Measurements from ENCODE around the gene ADIPOR2.
A peak's percentile ranks its signal among the peaks of the same experiment; 100 is the strongest.
"Not testable (repeated sequence)": the region's sequence is repeated elsewhere in the genome, so short reads cannot be mapped to it uniquely, and the experiment has no call there.

The ADIPOR2 gene

DNA sequence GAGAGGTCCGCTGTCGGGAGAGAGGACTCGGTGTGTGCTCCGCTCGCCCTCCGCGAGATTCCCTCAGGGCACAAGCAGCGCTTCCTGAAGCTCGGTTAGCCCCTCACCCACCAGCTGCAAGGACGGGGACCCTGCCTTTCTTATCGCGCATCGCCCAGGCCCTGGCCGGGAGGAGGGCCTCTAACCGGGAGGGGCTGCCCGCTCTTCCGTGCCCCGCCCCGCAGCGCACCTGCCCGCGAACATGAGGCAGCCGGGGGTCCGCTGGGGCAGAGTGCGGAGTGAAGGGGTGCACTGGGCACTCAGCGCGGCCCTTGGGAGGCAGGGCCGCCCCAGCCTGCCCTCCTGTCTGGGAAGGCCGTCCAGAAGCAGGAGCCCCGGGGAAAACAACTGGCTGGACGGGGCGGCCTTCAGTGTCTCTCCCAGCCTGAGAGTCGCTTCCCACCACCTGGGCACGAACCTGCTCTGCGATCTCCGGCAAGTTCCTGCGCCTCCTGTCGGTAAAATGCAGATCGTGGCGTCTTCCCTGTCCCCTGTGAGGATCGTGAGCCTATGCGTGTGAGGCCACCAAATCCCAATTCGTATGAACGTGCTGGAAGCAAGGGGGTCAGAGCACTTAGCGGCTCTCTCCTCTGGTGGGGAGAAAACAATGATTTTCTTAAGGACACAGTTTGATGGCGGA, 28.0 kb upstream of the ADIPOR2 start:
- H3K4me3 ChIP-seq (ENCODE audit: low read depth, low read length): no peak overlapping the region

DNA sequence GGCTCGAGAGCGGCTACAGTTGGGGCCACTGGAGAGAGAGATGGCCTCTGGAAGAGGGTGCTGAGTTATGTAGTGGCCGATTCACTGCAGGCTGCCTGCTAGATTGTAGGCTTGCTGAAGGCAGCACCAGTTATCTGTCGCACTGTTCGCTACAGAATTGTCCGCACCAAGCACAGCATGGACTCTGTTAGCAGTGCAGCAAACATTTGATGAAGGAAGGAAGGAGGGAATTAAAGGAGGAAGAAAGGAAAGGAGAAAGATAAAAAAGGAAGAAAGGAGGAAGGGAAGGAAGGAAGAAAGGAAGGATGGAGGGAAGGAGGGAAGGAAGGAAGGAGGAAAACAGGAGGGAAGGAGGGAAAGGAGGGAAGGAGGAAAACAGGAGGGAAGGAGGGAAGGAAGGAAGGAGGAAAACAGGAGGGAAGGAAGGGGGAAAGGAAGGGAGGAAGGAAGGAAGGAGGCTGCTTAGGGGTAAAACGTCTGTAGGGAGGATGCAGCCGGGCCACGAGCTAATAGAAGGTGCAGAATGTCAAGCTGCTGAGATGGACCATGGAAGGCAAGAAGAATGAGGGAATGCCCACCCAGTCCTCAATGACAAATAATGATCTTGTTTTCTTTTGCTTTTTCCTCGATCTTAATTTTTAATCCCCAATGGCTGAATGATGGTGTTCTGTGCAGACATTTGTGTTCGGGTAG, 27.3 kb upstream of the ADIPOR2 start:
- DNase-seq (ENCODE audit: low read depth): no peak
- H3K4me3 ChIP-seq (ENCODE audit: low read depth, low read length): no peak overlapping the region

More for the DNA sequence above, 28.0 kb upstream of the ADIPOR2 start:
- no peak for DNase-seq (ENCODE audit: low read depth)

DNA sequence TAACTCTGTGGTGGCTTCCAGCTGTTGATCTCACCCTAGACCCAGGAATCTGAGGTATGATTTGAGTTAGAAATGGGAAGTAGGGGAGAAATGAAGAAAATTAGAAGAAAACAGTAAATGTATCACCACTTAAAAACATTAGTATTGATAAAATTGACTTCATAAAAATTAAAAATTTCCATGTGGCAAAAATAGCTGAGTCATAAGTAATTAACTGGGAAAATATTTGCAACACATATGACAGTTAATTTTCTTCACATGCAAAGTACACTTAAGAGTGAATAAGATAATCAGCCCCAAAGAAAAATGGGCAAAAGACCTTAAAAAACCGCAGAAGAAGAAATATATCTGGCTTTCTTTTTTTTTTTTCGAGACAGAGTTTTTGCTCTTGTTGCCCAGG, 25.5 kb upstream of the ADIPOR2 start:
- no peak overlapping the region for H3K4me3 ChIP-seq (ENCODE audit: low read depth, low read length)
- no peak for DNase-seq (ENCODE audit: low read depth)

DNA sequence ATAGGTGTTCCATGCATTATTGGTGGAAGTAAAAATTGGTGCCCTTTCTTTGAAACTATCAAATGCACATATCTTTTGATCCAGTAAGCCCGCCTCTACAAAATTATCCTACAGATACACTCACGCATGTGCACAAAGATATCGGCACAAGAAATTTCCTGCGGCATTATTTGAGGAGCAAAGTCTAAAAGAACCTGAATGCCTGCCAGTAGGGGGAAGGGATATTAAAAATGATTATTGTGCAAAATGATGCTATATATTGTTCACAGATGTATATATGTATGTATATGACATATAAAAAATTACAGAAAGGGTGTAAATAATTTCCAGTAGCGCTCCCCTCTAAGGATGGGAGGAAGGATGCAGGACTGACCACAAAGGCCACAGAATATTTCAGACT, 24.7 kb upstream of the ADIPOR2 start:
- DNase-seq (ENCODE audit: low read depth): no peak
- no peak overlapping the region for H3K4me3 ChIP-seq (ENCODE audit: low read depth, low read length)

DNA sequence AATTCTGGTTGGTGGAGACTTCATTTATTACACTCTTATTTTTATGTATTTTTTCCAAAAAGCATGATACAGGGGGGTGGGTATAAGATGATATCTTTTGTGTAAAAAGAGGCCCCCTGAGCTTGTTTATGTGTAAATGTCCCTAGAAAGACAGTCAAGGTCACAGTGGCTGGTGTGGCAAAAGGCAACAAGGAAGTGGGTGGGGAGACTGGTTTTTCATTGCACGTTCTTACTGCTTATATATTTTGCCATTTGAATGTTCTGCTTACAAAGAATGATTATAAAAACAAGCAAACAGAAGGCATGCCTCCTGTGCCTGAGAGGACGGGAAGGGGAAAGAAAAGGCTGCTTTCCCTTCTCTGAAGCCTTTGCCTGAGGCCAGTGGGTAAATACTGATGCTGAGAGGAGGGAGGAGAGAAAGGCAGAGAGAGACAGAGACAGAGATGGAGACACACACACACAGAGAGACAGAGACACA, 24.1 kb upstream of the ADIPOR2 start:
- DNase-seq (ENCODE audit: low read depth): no peak
- H3K4me3 ChIP-seq (ENCODE audit: low read depth, low read length): no peak overlapping the region

DNA sequence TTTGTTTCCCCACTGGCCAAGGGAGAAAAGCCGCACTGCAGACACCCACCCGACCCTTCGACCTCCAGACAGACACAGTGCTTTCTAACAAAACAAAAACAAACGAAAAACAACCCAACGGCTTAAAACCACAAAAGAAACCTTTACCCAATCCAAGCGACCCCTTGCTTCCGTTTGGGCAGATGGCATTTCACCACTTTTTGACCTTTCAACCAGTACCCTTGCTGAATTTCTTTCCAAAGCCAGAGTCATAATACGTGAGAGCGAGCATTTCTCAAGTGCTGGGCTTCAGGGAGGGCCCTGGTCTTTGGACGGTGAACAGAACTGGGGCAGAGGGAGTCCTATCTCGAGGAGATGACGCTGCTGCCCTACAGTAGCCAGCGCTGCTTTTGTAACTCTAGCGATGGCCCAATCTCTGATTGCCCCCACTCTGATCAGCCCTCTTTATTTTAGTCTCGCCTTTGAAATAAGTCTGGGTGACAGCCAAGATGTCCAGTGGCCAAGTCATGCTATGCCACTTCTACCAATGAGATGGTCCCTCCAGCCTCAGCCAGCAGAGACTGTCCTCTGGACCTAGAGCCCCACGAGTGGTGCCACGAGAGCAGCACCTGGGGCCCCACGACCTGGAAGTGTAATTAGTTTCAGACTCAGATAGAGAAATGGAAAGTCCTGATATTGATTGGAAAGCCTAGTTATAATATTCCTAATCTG, 21.9 kb upstream of the ADIPOR2 start:
- no peak for DNase-seq (ENCODE audit: low read depth)
- no peak overlapping the region for H3K4me3 ChIP-seq (ENCODE audit: low read depth, low read length)

DNA sequence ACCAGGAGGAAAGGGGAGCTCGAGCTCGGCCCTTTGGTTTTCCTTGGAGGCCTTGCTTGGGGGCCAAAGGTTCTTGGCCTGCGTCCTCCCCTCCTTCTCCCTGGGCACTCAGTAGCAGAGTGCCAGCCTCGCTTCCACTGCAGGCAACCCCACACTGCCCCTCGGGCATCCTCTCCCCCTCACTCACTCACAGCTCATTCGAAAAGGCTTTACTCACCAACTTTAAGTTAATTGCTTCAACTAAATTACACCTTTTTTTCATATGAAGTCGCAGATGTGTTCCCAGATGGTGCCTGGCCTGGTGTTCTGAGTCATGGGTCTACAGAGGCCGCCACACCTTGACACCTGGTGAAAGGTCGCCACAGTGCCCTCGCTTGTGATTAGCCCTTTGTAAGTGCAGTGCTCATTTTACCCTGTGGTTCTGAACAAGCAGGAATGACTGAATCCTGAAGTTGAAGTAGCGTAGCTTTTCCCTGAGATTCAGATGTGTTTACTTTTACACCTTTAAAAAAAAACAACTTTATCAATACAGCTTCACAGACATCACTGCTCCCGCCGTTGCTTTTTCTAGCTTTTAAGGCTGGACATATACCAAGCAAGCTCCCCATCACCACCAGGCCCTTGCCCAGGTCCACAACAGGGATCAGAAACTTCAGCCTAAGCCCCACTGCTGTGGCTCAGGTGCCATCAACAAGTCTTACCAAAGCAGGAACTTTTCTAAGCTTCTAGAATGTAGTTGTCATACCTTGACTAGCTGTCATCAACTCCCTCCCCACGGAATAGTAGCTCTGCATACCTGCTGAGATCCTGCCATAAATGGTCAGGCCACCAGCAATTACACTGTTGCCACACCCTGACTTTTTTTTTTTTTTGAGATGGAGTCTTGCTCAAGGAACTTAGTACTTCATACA, 20.3 kb upstream of the ADIPOR2 start:
- DNase-seq (ENCODE audit: low read depth): no peak
- H3K4me3 ChIP-seq (ENCODE audit: low read depth, low read length): no peak overlapping the region

DNA sequence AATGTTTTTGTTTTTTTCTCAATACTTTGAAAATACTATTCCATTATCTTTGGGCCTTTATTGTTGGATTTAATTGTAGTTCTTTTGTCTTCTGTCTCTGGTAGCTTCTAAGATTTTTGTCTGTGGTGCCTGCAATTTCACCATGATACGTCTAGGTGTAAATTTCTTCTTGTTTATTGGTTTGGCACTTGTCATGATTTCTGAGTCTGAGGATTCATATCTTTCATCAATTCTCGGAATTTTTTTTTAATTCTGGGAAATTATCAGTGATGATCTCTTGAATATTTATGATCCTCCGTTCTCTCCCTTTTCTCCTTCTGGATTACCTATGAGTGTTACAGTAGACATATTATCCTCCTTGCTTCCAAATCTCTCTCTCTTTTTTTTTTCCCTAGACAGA, 14.8 kb upstream of the ADIPOR2 start:
- DNase-seq (ENCODE audit: low read depth): no peak
- H3K4me3 ChIP-seq (ENCODE audit: low read depth, low read length): no peak overlapping the region

DNA sequence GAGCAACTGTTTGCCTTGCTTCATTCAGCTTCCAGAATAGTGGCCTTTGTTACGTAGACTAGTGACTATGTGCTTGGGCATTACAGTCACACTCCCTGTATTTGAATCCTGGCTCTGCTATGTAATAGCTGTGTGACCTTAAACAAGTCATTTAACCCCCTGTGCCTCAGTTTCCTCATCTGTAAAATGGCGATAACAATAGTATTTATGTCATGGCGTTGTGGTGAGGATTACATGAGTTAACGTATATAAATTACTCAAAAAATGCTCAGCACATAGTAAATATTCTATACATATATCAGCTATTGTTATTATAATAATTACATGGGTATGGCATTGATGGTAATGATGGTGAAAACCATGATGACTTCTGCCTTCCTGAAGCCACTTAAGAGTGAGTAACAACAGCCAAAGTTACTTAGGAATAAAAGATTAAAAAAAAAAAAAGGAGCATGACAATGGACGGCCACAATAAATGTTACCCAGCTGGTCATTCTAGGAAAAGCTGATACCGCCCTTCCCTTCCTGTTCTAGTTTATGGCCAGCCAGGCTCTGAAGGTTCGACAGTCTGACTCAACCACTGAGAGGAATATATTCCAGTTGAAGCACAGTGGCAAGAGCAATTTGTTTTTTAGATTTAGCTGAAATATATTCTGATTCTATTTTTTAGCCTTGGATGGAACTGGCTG, 9.9 kb upstream of the ADIPOR2 start:
- DNase-seq (ENCODE audit: low read depth): no peak
- no peak overlapping the region for H3K4me3 ChIP-seq (ENCODE audit: low read depth, low read length)

DNA sequence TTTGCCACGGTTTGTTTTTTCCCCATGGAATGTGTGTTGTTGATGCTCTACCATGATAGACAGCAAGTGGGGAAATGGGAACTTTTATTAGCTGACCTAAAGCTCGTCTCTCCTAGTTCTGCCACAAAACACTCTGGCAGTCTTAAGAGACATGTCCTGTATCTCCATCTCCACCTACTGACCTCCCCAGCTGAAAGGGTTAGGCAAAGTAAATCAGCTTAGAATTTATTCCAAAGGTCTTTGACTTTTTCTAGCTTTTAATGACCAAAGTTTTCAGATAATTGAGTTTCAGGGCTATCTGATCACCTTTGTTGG, 9.4 kb upstream of the ADIPOR2 start:
- no peak for DNase-seq (ENCODE audit: low read depth)
- H3K4me3 ChIP-seq (ENCODE audit: low read depth, low read length): no peak overlapping the region

DNA sequence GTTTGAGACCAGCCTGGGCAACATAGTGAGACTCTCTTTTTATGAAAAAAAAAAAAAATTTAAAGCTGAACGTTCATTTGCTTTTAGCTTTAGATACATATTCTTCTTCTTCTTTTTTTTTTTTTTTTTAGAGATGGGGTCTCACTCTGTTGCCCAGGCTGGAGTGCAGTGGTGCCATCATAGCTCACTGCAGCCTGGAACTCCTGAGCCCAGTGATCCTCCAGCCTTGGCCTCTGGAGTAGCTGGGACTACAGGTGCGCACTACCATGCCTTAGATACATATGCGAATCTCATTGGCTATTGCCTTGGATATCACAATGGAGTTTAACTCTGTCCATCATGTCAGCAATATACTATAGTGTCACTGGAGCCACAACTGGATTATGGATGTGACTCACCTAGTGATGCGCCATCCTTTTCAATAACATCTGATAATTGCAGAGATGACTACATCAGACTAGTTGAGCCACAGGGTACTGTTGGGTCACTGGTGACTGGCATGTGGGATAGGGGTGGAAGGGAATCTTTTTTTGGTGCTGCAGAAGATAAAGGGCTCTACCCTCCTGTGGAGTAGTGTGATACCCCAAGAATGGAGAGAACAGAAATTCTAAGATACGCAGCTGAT, 2.7 kb upstream of the ADIPOR2 start:
- H3K4me3 ChIP-seq (ENCODE audit: low read depth, low read length): no peak overlapping the region
- DNase-seq (ENCODE audit: low read depth): no peak

DNA sequence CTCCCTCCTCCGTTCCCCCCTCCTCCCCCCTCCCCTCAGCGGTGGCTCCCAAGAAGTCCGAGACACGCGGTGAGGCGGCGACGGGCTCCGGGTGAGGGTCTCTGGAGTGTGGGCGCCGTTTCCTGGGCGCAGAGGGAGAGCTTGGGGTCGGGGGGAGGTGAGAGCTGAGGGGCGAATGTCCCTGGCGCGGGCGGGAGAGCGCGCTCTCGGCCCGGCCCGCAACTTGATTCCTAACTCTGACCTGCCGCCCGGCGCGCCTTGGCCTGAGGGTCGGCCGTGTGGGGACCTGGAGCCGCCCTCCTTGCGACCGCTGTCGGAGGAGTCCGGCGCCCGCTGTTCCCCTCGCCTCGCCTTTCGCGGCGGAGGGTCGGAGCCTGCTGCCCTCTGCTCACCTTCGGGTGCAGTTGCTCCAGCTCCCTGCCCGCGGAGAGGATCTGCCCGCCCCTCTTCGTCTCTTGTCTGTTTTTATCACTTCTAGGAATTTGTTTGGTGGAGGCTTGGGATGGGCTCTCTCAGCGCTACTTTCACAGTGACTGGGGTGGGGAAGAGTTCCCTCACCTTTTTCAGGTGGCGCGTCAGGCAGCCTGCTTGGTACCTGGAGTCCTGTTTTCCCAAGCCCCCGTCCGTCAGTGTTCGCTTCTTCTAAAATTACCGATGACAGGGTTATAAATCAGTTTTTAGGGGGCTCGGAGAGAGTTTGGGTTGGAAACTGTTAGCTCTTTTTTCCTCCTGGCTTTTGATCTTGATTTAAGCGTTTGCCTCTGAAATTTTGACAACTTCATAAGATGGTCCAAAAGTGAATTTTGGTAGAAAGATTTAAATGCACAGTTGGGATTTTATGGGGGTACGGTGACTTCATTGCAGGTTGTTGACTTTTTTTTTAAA, 495 bp downstream of the ADIPOR2 start:
- DNase-seq (ENCODE audit: low read depth): no peak
- peak overlapping the region; percentile 94 for H3K4me3 ChIP-seq (ENCODE audit: low read depth, low read length)

DNA sequence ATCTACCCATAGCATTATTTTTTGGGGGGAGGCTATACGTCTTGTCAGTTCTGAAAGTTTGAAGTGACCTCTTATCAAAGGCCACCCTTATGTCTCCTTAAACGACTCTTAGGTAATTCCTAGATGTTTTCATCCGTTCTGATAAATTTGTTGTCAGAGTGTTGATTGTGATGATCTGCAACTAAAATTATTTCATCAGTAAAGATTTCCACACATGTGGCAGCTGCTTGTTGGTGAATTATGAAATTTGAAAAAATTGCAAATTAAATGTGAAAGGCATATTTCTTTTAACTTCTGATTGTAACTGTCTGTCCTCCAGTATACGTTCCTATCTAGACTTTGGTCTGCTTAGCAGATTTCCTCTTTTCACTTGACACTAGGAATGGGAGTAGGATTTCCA, 1.4 kb downstream of the ADIPOR2 start:
- peak overlapping the region; percentile 94 for H3K4me3 ChIP-seq (ENCODE audit: low read depth, low read length)
- DNase-seq (ENCODE audit: low read depth): no peak

DNA sequence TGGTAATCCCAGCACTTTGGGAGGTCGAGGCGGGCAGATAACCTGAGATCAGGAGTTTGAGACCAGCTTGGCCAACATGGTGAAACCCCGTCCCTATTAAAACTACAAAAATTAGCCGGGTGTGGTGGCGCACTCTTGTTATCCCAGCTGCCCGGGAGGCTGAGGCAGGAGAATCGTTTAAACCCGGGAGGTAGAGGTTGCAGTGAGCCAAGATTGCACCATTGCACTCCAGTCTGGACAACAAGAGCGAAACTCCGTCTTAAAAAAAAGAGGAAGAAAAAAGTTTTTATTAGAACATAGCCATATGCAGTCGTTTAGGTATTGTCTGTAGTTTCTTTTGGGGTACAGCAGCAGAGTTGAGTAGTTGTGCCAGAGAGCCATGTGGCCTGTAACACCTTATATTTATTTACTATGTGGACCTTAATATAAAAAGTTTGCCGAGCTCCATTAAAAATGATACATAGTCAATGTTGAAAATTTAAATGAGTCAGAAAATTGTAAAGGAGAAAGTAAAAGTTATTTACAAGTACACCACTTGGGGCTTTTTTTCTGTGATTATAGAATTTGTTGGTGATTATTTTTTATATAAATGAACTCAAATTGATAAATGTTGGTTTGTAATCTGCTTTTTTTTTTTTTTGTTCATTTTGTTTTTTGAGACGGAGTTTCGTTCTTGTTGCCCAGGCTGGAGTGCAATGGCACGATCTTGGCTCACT, 2.2 kb downstream of the ADIPOR2 start:
- H3K4me3 ChIP-seq (ENCODE audit: low read depth, low read length): no peak overlapping the region
- no peak for DNase-seq (ENCODE audit: low read depth)

DNA sequence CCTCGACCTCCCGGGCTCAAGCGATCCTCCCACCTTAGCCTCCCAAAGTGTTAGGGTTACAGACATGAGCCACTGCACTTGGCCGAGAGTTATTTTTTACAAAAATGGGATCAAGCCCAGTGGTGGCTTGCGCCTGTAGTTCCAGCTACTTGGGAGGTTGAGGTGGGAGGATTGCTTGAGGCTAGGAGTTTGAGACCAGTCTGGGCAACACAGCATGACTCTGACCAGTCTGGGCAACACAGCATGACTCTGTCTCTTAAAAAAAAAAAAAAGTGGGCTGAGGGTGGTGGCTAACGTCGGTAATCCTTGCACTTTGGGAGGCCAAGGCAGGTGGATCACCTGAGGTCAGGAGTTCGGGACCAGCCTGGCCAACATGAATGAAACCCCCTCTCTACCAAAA, 4.2 kb downstream of the ADIPOR2 start:
- DNase-seq (ENCODE audit: low read depth): not testable (repeated sequence)

DNA sequence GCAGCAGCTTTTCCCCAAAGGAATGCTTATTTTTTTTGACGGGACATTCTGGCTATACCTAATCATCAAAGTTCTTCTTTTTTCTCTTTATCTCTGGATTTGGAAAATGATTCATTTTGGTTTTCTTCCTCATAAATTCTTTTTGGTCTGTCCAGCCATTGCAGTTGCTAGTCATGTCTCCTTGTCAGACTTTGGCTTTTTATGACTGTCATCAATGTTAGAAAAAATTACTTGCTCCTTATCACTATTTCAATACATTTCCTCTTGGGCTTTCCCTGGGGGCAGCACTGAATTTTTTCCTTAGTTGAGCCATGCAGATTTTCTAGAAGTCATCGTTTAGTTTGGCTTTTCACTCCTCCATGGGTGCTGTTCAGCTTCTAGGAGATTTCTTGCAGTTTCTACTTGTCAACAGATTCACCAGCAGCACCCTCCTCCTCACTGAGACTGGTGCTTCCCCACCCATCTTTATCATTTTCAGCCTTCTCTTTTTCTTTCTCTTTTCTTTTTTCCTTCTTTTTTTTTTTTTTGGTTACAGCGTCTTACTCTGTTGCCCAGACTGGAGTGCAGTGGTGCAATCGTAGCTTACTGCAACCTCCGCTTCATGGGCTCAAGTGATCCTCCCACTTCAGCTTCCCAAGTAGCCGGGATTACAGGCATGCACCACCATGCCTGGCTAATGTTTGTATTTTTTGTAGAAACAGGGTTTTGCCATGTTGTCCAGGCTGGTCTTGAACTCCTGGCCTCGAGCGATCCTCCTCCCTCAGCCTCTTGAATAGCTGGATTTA, 5.2 kb downstream of the ADIPOR2 start:
- DNase-seq (ENCODE audit: low read depth): no peak
- no peak overlapping the region for H3K4me3 ChIP-seq (ENCODE audit: low read depth, low read length)

More for the DNA sequence above, 4.2 kb downstream of the ADIPOR2 start:
- H3K4me3 ChIP-seq (ENCODE audit: low read depth, low read length): not testable (repeated sequence)

All from skeletal muscle cell (primary cell).